ENCODE measurements around the gene CCDC69. TPM values are rescaled to one million over a fixed set of nuclear protein-coding genes. Genes with fewer than 3 reads are reported as not detected.

Gene CCDC69
- total RNA-seq, 3 donors from 2014 or later, result 47.4 to 201 (median 97.0) TPM

DNA sequence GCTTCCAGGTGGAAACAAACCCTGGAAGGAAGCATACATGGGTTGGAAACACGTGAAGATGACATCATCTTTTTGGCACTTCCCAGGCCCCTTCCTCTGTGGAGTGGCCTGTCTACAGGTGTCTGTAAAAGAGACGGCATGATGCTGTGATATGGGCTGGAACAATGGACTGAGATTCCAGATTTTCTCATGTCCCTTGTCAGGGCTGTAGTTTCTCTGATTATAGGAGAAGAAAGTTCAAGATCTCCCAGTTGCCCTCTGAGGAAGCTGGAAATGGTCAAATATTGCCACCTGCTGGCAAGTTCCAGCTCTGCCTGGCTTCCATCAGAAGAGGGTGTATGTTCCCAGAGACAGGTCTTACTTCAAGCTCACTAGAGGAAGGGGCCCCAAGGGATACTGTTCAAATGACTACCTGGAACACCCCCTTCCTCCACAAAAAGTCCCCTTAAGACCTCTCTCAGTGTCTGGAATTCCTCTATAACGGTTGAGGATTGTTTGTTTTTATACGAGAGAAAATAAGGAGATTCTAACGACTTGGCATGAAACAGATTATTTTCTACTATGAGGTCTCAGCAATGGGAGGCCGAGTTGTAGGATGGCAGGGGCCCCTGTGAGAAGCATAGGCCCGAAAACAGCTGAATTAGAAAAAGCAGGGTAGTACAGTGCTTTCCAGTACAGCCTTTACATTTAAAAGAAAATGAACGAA lies 59.1 kb downstream of the CCDC69 start:
- Histone ChIP-seq H3K27me3 (no peaks in the 10 kb centered on the region), H3K4me1 (no peaks in the 10 kb centered on the region), H3K9me3 (no peaks in the 10 kb centered on the region), H3K4me3 (no peak overlapping the region), H3K27ac (no peak overlapping the region), H3K36me3 (no peaks in the 10 kb centered on the region)
- peak; percentile 70 to 76 for DNase-seq (ENCODE audit: low spot score in 2 of 2)
- intact Hi-C loops (cut with DNase I; ENCODE audit: low total_unique reads), result no loop called here
- no peak for TF ChIP-seq POLR2A (IDR thresholded peaks at IDR 0.05)
- TF ChIP-seq, protein P1, sequence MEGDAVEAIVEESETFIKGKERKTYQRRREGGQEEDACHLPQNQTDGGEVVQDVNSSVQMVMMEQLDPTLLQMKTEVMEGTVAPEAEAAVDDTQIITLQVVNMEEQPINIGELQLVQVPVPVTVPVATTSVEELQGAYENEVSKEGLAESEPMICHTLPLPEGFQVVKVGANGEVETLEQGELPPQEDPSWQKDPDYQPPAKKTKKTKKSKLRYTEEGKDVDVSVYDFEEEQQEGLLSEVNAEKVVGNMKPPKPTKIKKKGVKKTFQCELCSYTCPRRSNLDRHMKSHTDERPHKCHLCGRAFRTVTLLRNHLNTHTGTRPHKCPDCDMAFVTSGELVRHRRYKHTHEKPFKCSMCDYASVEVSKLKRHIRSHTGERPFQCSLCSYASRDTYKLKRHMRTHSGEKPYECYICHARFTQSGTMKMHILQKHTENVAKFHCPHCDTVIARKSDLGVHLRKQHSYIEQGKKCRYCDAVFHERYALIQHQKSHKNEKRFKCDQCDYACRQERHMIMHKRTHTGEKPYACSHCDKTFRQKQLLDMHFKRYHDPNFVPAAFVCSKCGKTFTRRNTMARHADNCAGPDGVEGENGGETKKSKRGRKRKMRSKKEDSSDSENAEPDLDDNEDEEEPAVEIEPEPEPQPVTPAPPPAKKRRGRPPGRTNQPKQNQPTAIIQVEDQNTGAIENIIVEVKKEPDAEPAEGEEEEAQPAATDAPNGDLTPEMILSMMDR (IDR thresholded peaks at IDR 0.05), result peak; percentile 72 to 92 (median 91)
- TF ChIP-seq POLR2AphosphoS5 (IDR thresholded peaks at IDR 0.05), result peak in 2 of 3 donors; percentile 41

DNA sequence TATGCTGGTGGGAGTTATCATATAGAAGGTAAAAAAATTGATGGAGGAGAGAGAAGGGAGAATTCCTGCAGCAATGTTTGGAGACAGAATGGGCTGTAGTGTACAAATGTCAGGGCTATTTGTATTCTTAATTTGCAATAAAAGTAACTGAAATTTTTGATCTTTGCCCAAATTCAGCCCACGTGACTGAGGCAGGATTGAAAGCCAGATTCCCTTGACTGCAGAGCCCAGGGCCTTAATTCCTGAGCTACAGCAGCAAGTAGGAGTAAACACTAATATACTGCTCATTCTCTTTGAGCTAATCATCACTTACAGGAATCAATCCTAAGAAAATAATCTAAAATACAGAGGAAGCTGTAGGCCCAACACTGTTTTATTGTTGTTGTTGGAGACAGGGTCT lies 61.1 kb downstream of the CCDC69 start:
- Histone ChIP-seq H3K27ac (peak overlapping the region in 1 of 2 donors; percentile 39), H3K27me3 (no peaks in the 10 kb centered on the region), H3K4me3 (no peak overlapping the region), H3K9me3 (no peaks in the 10 kb centered on the region), H3K4me1 (no peaks in the 10 kb centered on the region), H3K36me3 (no peaks in the 10 kb centered on the region)
- TF ChIP-seq POLR2A (IDR thresholded peaks at IDR 0.05) (no peak), POLR2AphosphoS5 (IDR thresholded peaks at IDR 0.05) (no peak)
- TF ChIP-seq, protein P1 (IDR thresholded peaks at IDR 0.05), result no peak
- intact Hi-C loops (cut with DNase I; ENCODE audit: low total_unique reads), result no loop called here
- DNase-seq (ENCODE audit: low spot score in 2 of 2), result no peak

DNA sequence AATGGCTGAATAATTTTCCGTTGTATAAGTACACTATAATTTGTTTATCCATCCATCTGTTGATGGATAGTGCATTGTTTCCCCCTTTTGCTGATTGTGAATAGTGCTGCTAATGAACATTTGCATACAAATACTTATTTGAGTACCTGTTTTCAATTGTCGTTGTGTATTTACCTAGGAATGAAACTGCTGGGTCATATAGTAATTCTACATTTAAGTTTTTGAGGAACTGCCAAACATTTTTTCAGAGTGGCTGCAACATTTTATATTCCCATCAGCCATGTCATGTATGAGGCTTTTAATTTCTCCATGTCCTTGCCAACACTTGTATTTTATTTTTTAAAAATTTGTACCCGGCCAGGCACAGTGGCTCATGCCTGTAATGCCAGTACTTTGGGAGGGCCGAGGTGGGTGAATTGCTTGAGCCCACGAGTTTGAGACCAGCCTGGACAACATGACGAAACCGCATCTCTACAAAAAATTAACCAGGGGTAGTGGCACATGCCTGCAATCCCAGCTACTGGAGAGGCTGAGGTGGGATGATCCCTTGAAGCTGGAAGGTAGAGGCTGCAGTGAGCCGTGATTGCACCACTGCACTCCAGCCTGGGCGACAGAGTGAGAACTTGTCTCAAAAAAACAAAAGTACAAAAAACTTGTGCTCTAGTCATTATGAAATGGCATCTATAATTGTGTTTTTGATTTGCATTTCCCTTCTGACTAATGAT lies 64.1 kb downstream of the CCDC69 start:
- Histone ChIP-seq H3K4me1 (peaks cover 0 to 13% of the 10 kb centered on the region in 2 donors), H3K4me3 (no peak overlapping the region), H3K36me3 (no peaks in the 10 kb centered on the region), H3K27me3 (no peaks in the 10 kb centered on the region), H3K9me3 (no peaks in the 10 kb centered on the region), H3K27ac (no peak overlapping the region)
- intact Hi-C loops (cut with DNase I; ENCODE audit: low total_unique reads), result no loop called here
- TF ChIP-seq, protein P1 (IDR thresholded peaks at IDR 0.05), result no peak
- no peak for TF ChIP-seq POLR2AphosphoS5 (IDR thresholded peaks at IDR 0.05)
- TF ChIP-seq POLR2A (IDR thresholded peaks at IDR 0.05), result no peak
- no peak for DNase-seq (ENCODE audit: low spot score in 2 of 2)

DNA sequence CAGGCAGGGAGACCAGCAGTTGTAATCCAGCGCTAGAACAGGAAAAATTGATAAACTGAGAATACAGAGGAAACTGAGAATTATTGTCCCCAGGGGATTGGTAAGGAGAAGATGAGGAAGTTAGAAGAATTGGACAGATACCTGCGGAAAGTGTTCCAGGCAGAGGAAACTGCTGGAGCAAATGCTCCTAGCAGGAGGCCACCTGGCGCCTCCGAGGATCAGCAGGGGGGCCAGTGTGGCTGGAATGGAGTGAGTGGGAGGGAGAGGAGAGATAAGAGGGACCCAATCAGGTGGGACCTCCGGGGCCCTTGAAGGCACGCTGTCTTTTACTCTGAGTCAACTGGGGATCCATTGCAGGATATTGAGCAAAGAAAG lies 65.6 kb downstream of the CCDC69 start:
- no peaks in the 10 kb centered on the region for H3K27me3 ChIP-seq
- H3K27ac ChIP-seq, result peak overlapping the region; percentile 89 to 93
- intact Hi-C loops (cut with DNase I; ENCODE audit: low total_unique reads), result no loop called here
- H3K4me3 ChIP-seq, result peak overlapping the region; percentile 76 to 92 (median 80)
- no peak for DNase-seq (ENCODE audit: low spot score in 2 of 2)
- H3K36me3 ChIP-seq, result no peaks in the 10 kb centered on the region
- H3K9me3 ChIP-seq, result no peaks in the 10 kb centered on the region
- H3K4me1 ChIP-seq, result peaks cover 0 to 13% of the 10 kb centered on the region in 2 donors
- TF ChIP-seq POLR2A (IDR thresholded peaks at IDR 0.05) (no peak), POLR2AphosphoS5 (IDR thresholded peaks at IDR 0.05) (no peak)
- TF ChIP-seq, protein P1 (IDR thresholded peaks at IDR 0.05), result no peak
